CD4-positive, alpha-beta T cell treated with Interleukin-15 for 1 hour (primary cell): Measurements from ENCODE around the gene ADAMTS2.

Source experiments
- DNase-seq: peaks from one replicate; pipeline ENCODE4 v3.0.0-alpha.2; 2020

Gene ADAMTS2

GRCh38 chr5:179153341-179153901 lies 191.8 kb downstream of the ADAMTS2 start:
- no peak for DNase-seq

- no peak for DNase-seq
These were observed 192.3 kb downstream of the ADAMTS2 start for GRCh38 chr5:179152941-179153340.

GRCh38 chr5:179152144-179152895 lies 192.9 kb downstream of the ADAMTS2 start:
- DNase-seq: no peak

GRCh38 chr5:179151286-179152118 lies 193.8 kb downstream of the ADAMTS2 start:
- no peak for DNase-seq

GRCh38 chr5:179150011-179150410 lies 195.2 kb downstream of the ADAMTS2 start:
- DNase-seq: no peak

GRCh38 chr5:179149278-179149677 lies 196.0 kb downstream of the ADAMTS2 start:
- DNase-seq: no peak

- DNase-seq: no peak
These were observed 196.5 kb downstream of the ADAMTS2 start for GRCh38 chr5:179148703-179149170.

GRCh38 chr5:179147991-179148702 lies 197.1 kb downstream of the ADAMTS2 start:
- no peak for DNase-seq

GRCh38 chr5:179146277-179146676 lies 199.0 kb downstream of the ADAMTS2 start:
- DNase-seq: no peak

GRCh38 chr5:179143446-179143845 lies 201.8 kb downstream of the ADAMTS2 start:
- DNase-seq: no peak

GRCh38 chr5:179142434-179143198 lies 202.6 kb downstream of the ADAMTS2 start:
- no peak for DNase-seq

GRCh38 chr5:179141867-179142266 lies 203.4 kb downstream of the ADAMTS2 start:
- no peak for DNase-seq

- no peak for DNase-seq
These were observed 205.0 kb downstream of the ADAMTS2 start for GRCh38 chr5:179140293-179140692.

- DNase-seq: no peak
These were observed 205.4 kb downstream of the ADAMTS2 start for GRCh38 chr5:179139936-179140235.

GRCh38 chr5:179139111-179139935 lies 205.9 kb downstream of the ADAMTS2 start:
- DNase-seq: no peak

- DNase-seq: no peak
These were observed 206.7 kb downstream of the ADAMTS2 start for GRCh38 chr5:179138568-179138925.

- DNase-seq: no peak
These were observed 207.4 kb downstream of the ADAMTS2 start for GRCh38 chr5:179137643-179138567.

GRCh38 chr5:179137016-179137642 lies 208.1 kb downstream of the ADAMTS2 start:
- DNase-seq: no peak

GRCh38 chr5:179135441-179136215 lies 209.6 kb downstream of the ADAMTS2 start:
- no peak for DNase-seq
